Panc1 (cell line): ENCODE results near the gene KCNH6. TPM values are rescaled to one million over a fixed set of nuclear protein-coding genes. Genes with fewer than 3 reads are reported as not detected.
A peak's percentile ranks its signal among the peaks of the same experiment; 100 is the strongest.

Source experiments
- ATAC-seq: fragments of 200-7000 bp; cut with Tn5 transposase; 2 replicates; pipeline ENCODE4 v1.9.1; 2020; ENCODE audit warnings: mild to moderate bottlenecking, moderate library complexity
- BruUV-seq: library from RNA; stranded (reverse); fragments of 400-500 nt; replicated peaks from 2 replicates; lab custom pipeline; 2021; lab: Mats Ljungman, UMichigan
- CTCF ChIA-PET: fragments of 300-600 bp; sonication (Branson Sonifier 250); formaldehyde crosslinking; loops from one replicate; lab custom pipeline; 2022; ENCODE audit warnings: antibody characterized with exemption; lab: Charles Lee
- POLR2A ChIA-PET: fragments of 300-600 bp; sonication (Branson Sonifier 250); formaldehyde crosslinking; loops from one replicate; lab custom pipeline; 2022; ENCODE audit warnings: antibody characterized with exemption; lab: Charles Lee
- DNase-seq: peaks from one replicate; pipeline ENCODE4 v3.0.0-alpha.2; 2010; ENCODE audit warnings: low read depth, low spot score
- H3K27ac ChIP-seq: 2 replicates; pipeline ENCODE4 v1.5.1; 2011; ENCODE audit warnings: mild to moderate bottlenecking, low read length, inconsistent platforms
- H3K27me3 ChIP-seq: fragments of 200-500 bp; sonication (Bioruptor generic); 2 replicates; pipeline ENCODE4 v1.6.0; 2014; ENCODE audit warnings: low read length, inconsistent platforms; ENCODE audit not compliant: control insufficient read depth, insufficient read depth
- H3K36me3 ChIP-seq: fragments of 200-500 bp; sonication (Bioruptor generic); 2 replicates; pipeline ENCODE4 v1.5.1; 2014; ENCODE audit warnings: inconsistent platforms, mild to moderate bottlenecking, low read length, moderate library complexity; ENCODE audit not compliant: control insufficient read depth, insufficient read depth
- H3K4me1 ChIP-seq: 2 replicates; pipeline ENCODE4 v1.5.1; 2011; ENCODE audit warnings: inconsistent platforms, mild to moderate bottlenecking, low read length, moderate library complexity; ENCODE audit not compliant: control insufficient read depth, insufficient read depth
- H3K4me3 ChIP-seq, 2 experiments: 2 replicates each; pipeline ENCODE4 v1.5.1; 2011 to 2012; ENCODE audit warnings: low read depth in 2 of 2, low read length in 2 of 2, mild to moderate bottlenecking in 2 of 2, inconsistent platforms in 1 of 2, moderate library complexity in 1 of 2
- H3K9me3 ChIP-seq: fragments of 200-500 bp; sonication (Bioruptor generic); 2 replicates; pipeline ENCODE4 v1.5.1; 2014; ENCODE audit warnings: low read depth, mild to moderate bottlenecking, inconsistent platforms, low read length, moderate library complexity; ENCODE audit not compliant: control insufficient read depth, insufficient read depth
- CTCF ChIP-seq: fragments of 450-650 bp; IDR thresholded peaks from 2 replicates; pipeline ENCODE4 v1.5.1; 2017; ENCODE audit warnings: mild to moderate bottlenecking
- POLR2AphosphoS5 ChIP-seq: IDR thresholded peaks from 2 replicates; pipeline ENCODE4 v1.6.1; 2012; ENCODE audit warnings: mild to moderate bottlenecking, low read depth, low read length, moderate library complexity
- REST ChIP-seq, 2 experiments: IDR thresholded peaks; 2 replicates each; pipeline ENCODE4 v1.6.1; 2011 to 2012; ENCODE audit warnings: low read depth in 2 of 2, control low read depth in 1 of 2, low read length in 1 of 2, mild to moderate bottlenecking in 1 of 2, moderate library complexity in 1 of 2; ENCODE audit not compliant: insufficient read depth in 1 of 2
- SIN3A ChIP-seq: IDR thresholded peaks from 2 replicates; pipeline ENCODE4 v1.6.1; 2012; ENCODE audit warnings: low read depth, mild to moderate bottlenecking, low read length, moderate library complexity, borderline replicate concordance; ENCODE audit not compliant: insufficient read depth
- TCF7L2 ChIP-seq: IDR thresholded peaks from 2 replicates; pipeline ENCODE4 v1.6.1; 2011; ENCODE audit warnings: mild to moderate bottlenecking, low read depth, low read length, inconsistent platforms
- in situ Hi-C: cut with HindIII; loops from 2 replicates; pipeline ENCODE4 v1.10.0; 2016; ENCODE audit warnings: low sequenced_read_pairs, low pct_unique_long_range_greater_than_20kb
- intact Hi-C: fragments of 100-400 bp; cut with micrococcal nuclease; formaldehyde crosslinking; loops from one replicate; pipeline ENCODE4 v1.10.0; 2022; ENCODE audit not compliant: unreplicated experiment
- total RNA-seq: library from RNA; stranded (reverse); gene quantifications from one replicate; pipeline ENCODE4 v1.2.1, GENCODE V29; 2021; ENCODE audit not compliant: unreplicated experiment

KCNH6 gene
- total RNA-seq, 1 experiment from 2014 or later, result not detected

- in situ Hi-C loops, result no loop called here
- H3K9me3 ChIP-seq, result peaks cover 6% of the 10 kb centered on the region; the same call in 1 of the 2 replicates
- TF ChIP-seq POLR2AphosphoS5 (peak; percentile 80; the same call in 1 of the 2 replicates), CTCF (no peak), TCF7L2 (no peak), REST (IDR thresholded peaks at IDR 0.05; ENCODE audit: insufficient read depth in 1 of 2, low read depth in 2 of 2, low read length in 1 of 2) (no peak), SIN3A (peak; percentile 61; the same call in 1 of the 2 replicates)
- no TSS peak for BruUV-seq
- intact Hi-C loops, result no loop called here
- peak; percentile 95 for ATAC-seq
- no peaks in the 10 kb centered on the region for H3K27me3 ChIP-seq
- H3K4me3 ChIP-seq, result peak within 1 kb of the TSS; percentile 79 to 88
- peak; percentile 95 for DNase-seq
- CTCF ChIA-PET, result interaction anchor here (0.6 kb wide), 1 partner anchor 77 kb away, joined by 5 read pairs; no protein-coding TSS in a partner anchor
- POLR2A ChIA-PET, result interaction anchor here (0.6 kb wide), 2 partner anchors 19 to 105 kb away, joined by 3 read pairs; no protein-coding TSS in a partner anchor
- peak within 1 kb of the TSS; percentile 96 for H3K27ac ChIP-seq
- H3K4me1 ChIP-seq, result peaks cover 12% of the 10 kb centered on the region
- H3K36me3 ChIP-seq, result peaks cover 4% of the 10 kb centered on the region; the same call in 1 of the 2 replicates
Observed at GRCh38 chr17:63549946-63550816, 27.0 kb downstream of the KCNH6 start, which contains the start of gene DCAF7. Gene DCAF7, plus strand, starts transcription at chr17:63550477. Its CDS starts 201 bp downstream, at chr17:63550678.

- POLR2A ChIA-PET, result interaction anchor here (0.7 kb wide), 1 partner anchor 14 kb away, joined by 4 read pairs; no protein-coding TSS in a partner anchor
- H3K4me3 ChIP-seq, result peak overlapping the region; percentile 79 to 88
- in situ Hi-C loops, result no loop called here
- DNase-seq (no peak), ATAC-seq (peak; percentile 18; the same call in 1 of the 2 replicates)
- peak overlapping the region; percentile 96 for H3K27ac ChIP-seq
- intact Hi-C loops, result no loop called here
- no peaks in the 10 kb centered on the region for H3K27me3 ChIP-seq
- peaks cover 4% of the 10 kb centered on the region; the same call in 1 of the 2 replicates for H3K36me3 ChIP-seq
- peaks cover 6% of the 10 kb centered on the region; the same call in 1 of the 2 replicates for H3K9me3 ChIP-seq
- H3K4me1 ChIP-seq, result peaks cover 12% of the 10 kb centered on the region
- TF ChIP-seq POLR2AphosphoS5, result no peak
- no peak for TF ChIP-seq CTCF
- no peak for TF ChIP-seq SIN3A
- no peak for TF ChIP-seq TCF7L2
- no peak for TF ChIP-seq REST (IDR thresholded peaks at IDR 0.05; ENCODE audit: insufficient read depth in 1 of 2, low read depth in 2 of 2, low read length in 1 of 2)
- TSS peak; percentile 71 for BruUV-seq
- CTCF ChIA-PET, result no interaction called here
Observed at GRCh38 chr17:63550817-63551639, 27.9 kb downstream of the KCNH6 start.
